Measurements from ENCODE around the gene CILP2. TPM values are rescaled to one million over a fixed set of nuclear protein-coding genes. Genes with fewer than 3 reads are reported as not detected.
A peak's percentile ranks its signal among the peaks of the same experiment; 100 is the strongest.

Gene CILP2
- total RNA-seq, 1 donor from 2014 or later, result 0.24 TPM

GRCh38 chr19:19540064-19540714 lies 2.1 kb downstream of the CILP2 start:
- DNase-seq (ENCODE audit: low spot score), result peak; percentile 92
- intact Hi-C loops (cut with DNase I), result no loop called here

- no peak for DNase-seq (ENCODE audit: low spot score)
- intact Hi-C loops (cut with DNase I), result no loop called here
Observed at GRCh38 chr19:19540715-19541515, 2.9 kb downstream of the CILP2 start.

- intact Hi-C loops (cut with DNase I), result no loop called here
- no peak for DNase-seq (ENCODE audit: low spot score)
Observed at GRCh38 chr19:19541616-19542015, 3.6 kb downstream of the CILP2 start.

- intact Hi-C loops (cut with DNase I), result no loop called here
- DNase-seq (ENCODE audit: low spot score), result no peak
Observed at GRCh38 chr19:19542507-19542906, 4.4 kb downstream of the CILP2 start.

- intact Hi-C loops (cut with DNase I), result no loop called here
Observed at GRCh38 chr19:19543101-19543500, 5.0 kb downstream of the CILP2 start.

GRCh38 chr19:19543640-19544039 lies 5.6 kb downstream of the CILP2 start:
- DNase-seq (ENCODE audit: low spot score), result no peak
- intact Hi-C loops (cut with DNase I), result no loop called here

More at GRCh38 chr19:19543101-19543500, 5.0 kb downstream of the CILP2 start:
- no peak for DNase-seq (ENCODE audit: low spot score)

GRCh38 chr19:19544257-19544953 lies 6.3 kb downstream of the CILP2 start:
- intact Hi-C loops (cut with DNase I), result no loop called here

GRCh38 chr19:19544954-19545591 lies 7.0 kb downstream of the CILP2 start:
- intact Hi-C loops (cut with DNase I), result no loop called here

More at GRCh38 chr19:19544257-19544953, 6.3 kb downstream of the CILP2 start:
- no peak for DNase-seq (ENCODE audit: low spot score)

GRCh38 chr19:19545707-19546106 lies 7.6 kb downstream of the CILP2 start:
- intact Hi-C loops (cut with DNase I), result no loop called here
- DNase-seq (ENCODE audit: low spot score), result no peak

More at GRCh38 chr19:19544954-19545591, 7.0 kb downstream of the CILP2 start:
- no peak for DNase-seq (ENCODE audit: low spot score)

GRCh38 chr19:19546751-19547162 lies 8.7 kb downstream of the CILP2 start:
- intact Hi-C loops (cut with DNase I), result no loop called here

GRCh38 chr19:19547674-19548336 lies 9.7 kb downstream of the CILP2 start:
- DNase-seq (ENCODE audit: low spot score), result no peak
- intact Hi-C loops (cut with DNase I), result no loop called here

More at GRCh38 chr19:19546751-19547162, 8.7 kb downstream of the CILP2 start:
- no peak for DNase-seq (ENCODE audit: low spot score)

- DNase-seq (ENCODE audit: low spot score), result no peak
- intact Hi-C loops (cut with DNase I), result no loop called here
Observed at GRCh38 chr19:19548915-19549759, 11.1 kb downstream of the CILP2 start.

- no peak for DNase-seq (ENCODE audit: low spot score)
- intact Hi-C loops (cut with DNase I), result no loop called here
Observed at GRCh38 chr19:19549804-19550464, 11.9 kb downstream of the CILP2 start.

- no peak for DNase-seq (ENCODE audit: low spot score)
- intact Hi-C loops (cut with DNase I), result no loop called here
Observed at GRCh38 chr19:19550485-19550929, 12.4 kb downstream of the CILP2 start.

- DNase-seq (ENCODE audit: low spot score), result no peak
- intact Hi-C loops (cut with DNase I), result no loop called here
Observed at GRCh38 chr19:19550972-19551852, 13.1 kb downstream of the CILP2 start.

GRCh38 chr19:19551853-19552192 lies 13.8 kb downstream of the CILP2 start:
- DNase-seq (ENCODE audit: low spot score), result no peak
- intact Hi-C loops (cut with DNase I), result no loop called here

GRCh38 chr19:19552798-19553197 lies 14.7 kb downstream of the CILP2 start:
- DNase-seq (ENCODE audit: low spot score), result no peak
- intact Hi-C loops (cut with DNase I), result no loop called here

All from cardiac septum (tissue), 1 donor.